Activated naive CD4-positive, alpha-beta T cell treated with anti-CD3 and anti-CD28 coated beads, Interleukin-2, amount 10 ng/mL, durations not matched to agents 7 days and 5 days (primary cell): ENCODE measurements around the gene TNK2.
"Not testable (repeated sequence)": the region's sequence is repeated elsewhere in the genome, so short reads cannot be mapped to it uniquely, and the experiment has no call there.

Source experiments
- CTCF ChIA-PET: fragments of 350-600 bp; sonication (Branson Sonifier 250); formaldehyde crosslinking; loops from one replicate; lab custom pipeline; 2021; ENCODE audit warnings: antibody characterized with exemption; lab: Charles Lee
- DNase-seq: peaks from one replicate; pipeline ENCODE4 v3.0.0-alpha.2; 2020
- H3K27ac Mint-ChIP-seq: one replicate; pipeline ENCODE4 v1.8.0; 2021; ENCODE audit warnings: mild to moderate bottlenecking, moderate library complexity, mixed read lengths
- H3K27me3 Mint-ChIP-seq: one replicate; pipeline ENCODE4 v1.8.0; 2021; ENCODE audit warnings: mild to moderate bottlenecking, mixed read lengths
- H3K36me3 Mint-ChIP-seq: one replicate; pipeline ENCODE4 v1.8.0; 2021; ENCODE audit warnings: mixed read lengths
- H3K4me1 Mint-ChIP-seq: one replicate; pipeline ENCODE4 v1.8.0; 2021; ENCODE audit warnings: mixed read lengths
- H3K4me3 Mint-ChIP-seq: one replicate; pipeline ENCODE4 v1.8.0; 2021; ENCODE audit warnings: mild to moderate bottlenecking, moderate library complexity, mixed read lengths
- H3K9me3 Mint-ChIP-seq: one replicate; pipeline ENCODE4 v1.8.0; 2021; ENCODE audit warnings: mixed read lengths

Gene TNK2

GRCh38 chr3:195907934-195908693, at the start of gene TNK2:
TSS of gene TNK2 (minus strand) at chr3:195908551. CDS start at chr3:195888588, 19,963 bp downstream.
- peak within 1 kb of the TSS; percentile 80 for H3K4me3 Mint-ChIP-seq
- peaks cover 52% of the 10 kb centered on the region for H3K4me1 Mint-ChIP-seq
- H3K27me3 Mint-ChIP-seq: peaks cover 8% of the 10 kb centered on the region
- H3K36me3 Mint-ChIP-seq: peaks cover 26% of the 10 kb centered on the region
- peak within 1 kb of the TSS; percentile 100 for H3K27ac Mint-ChIP-seq
- CTCF ChIA-PET: interaction anchor here (1.0 to 5.9 kb wide), 6 partner anchors 10 to 637 kb away, joined by 3 to 72 read pairs (median 5); partner anchors contain the start of gene XXYLT1
- H3K9me3 Mint-ChIP-seq: no peaks in the 10 kb centered on the region
- DNase-seq: peak; percentile 66

DNA sequence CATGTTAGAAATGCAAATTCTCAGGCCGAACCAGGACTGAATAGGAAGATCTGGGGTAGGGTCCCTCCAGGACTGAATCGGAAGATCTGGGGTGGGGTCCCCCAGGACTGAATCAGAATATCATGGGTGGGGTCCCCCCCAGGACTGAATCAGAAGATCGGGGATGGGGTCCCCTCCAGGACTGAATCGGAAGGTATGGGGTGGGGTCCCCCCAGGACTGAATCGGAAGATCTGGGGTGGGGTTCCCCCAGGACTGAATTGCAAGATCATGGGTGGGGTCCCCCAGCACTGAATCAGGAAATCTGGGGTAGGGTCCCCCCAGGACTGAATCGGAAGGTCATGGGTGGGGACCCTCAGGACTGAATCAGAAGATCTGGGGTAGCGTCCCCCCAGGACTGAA, 48.2 kb upstream of the TNK2 start:
- H3K27me3 Mint-ChIP-seq: no peaks in the 10 kb centered on the region
- no peak overlapping the region for H3K4me3 Mint-ChIP-seq
- DNase-seq: no peak
- no peak overlapping the region for H3K27ac Mint-ChIP-seq
- CTCF ChIA-PET: no interaction called here
- H3K9me3 Mint-ChIP-seq: peaks cover 3% of the 10 kb centered on the region
- H3K4me1 Mint-ChIP-seq: peaks cover 30% of the 10 kb centered on the region
- peaks cover 22% of the 10 kb centered on the region for H3K36me3 Mint-ChIP-seq

DNA sequence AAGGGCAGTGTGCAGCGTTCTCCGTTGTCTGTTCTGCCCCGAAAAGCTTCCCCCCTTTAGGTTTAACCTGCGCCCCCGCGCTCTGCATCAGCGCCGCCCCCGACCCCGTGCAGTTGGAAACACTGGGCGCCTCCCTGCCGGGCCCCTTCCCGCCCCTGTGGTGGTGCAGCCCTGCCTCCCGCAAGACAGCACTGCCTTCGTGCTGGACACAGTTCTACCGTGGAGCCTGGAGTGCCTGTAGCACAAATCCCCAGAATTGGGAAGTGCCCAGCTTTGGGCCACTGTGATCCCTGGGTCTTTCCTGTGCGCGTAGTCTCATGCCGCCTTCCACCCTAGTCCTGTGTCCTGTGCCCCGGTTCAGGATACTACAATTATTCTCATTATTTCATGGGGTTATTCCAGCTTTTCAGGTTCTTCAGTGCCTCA, 47.1 kb upstream of the TNK2 start:
- H3K27me3 Mint-ChIP-seq, CTCF ChIA-PET, H3K9me3 Mint-ChIP-seq, DNase-seq: not testable (repeated sequence)
- peak overlapping the region; percentile 52 for H3K4me3 Mint-ChIP-seq
- H3K36me3 Mint-ChIP-seq: peaks cover 11% of the 10 kb centered on the region
- H3K27ac Mint-ChIP-seq: peak overlapping the region; percentile 73
- peaks cover 38% of the 10 kb centered on the region for H3K4me1 Mint-ChIP-seq

- not testable (repeated sequence) for DNase-seq
- peaks cover 11% of the 10 kb centered on the region for H3K36me3 Mint-ChIP-seq
- H3K4me1 Mint-ChIP-seq: peaks cover 44% of the 10 kb centered on the region
Measured at GRCh38 chr3:195954752-195955119, 46.4 kb upstream of the TNK2 start.

DNA sequence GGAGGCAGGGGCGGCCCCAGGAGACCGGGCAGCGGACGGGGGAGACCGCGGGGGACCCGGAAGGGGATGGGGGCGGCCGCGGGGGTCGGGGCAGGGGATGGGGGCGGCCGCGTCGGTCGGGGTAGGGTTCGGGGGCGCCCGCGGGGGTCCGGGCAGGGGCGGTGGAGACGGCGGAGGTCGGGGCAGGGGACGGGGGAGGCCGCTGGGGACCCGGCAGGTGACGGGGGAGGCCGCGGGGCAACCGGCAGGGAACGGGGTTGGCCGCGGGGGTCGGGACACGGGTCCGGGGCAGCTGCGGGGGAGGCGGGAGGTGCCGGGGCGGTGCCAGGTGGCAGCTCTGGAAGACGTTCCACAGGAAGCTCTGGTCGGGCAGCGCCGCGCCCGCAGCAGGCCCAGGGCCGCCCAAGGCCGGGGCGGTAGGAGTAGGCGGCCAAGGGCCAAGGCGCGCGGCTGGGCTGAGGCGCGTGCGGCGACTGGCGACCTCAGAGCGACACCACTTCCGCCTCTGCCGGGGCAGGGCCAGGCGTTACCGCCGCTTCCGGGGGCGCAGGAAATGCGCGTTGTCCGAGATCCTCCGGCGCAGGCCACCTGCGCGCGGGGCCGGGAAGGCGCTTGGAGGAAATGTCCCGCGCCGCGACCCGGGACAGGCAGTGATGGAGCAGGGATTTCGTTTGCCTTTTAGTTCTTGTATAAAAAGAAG, 45.9 kb upstream of the TNK2 start:
- peak overlapping the region; percentile 75 for H3K4me3 Mint-ChIP-seq
- peak overlapping the region; percentile 84 for H3K27ac Mint-ChIP-seq
- peaks cover 41% of the 10 kb centered on the region for H3K4me1 Mint-ChIP-seq
- H3K36me3 Mint-ChIP-seq, CTCF ChIA-PET, H3K9me3 Mint-ChIP-seq, H3K27me3 Mint-ChIP-seq: not testable (repeated sequence)
- DNase-seq: peak; percentile 87

More at GRCh38 chr3:195954752-195955119, 46.4 kb upstream of the TNK2 start:
- H3K27me3 Mint-ChIP-seq, H3K9me3 Mint-ChIP-seq, CTCF ChIA-PET: not testable (repeated sequence)
- H3K4me3 Mint-ChIP-seq: peak overlapping the region; percentile 75
- H3K27ac Mint-ChIP-seq: peak overlapping the region; percentile 84

- H3K9me3 Mint-ChIP-seq, DNase-seq, H3K27ac Mint-ChIP-seq, H3K27me3 Mint-ChIP-seq, CTCF ChIA-PET, H3K36me3 Mint-ChIP-seq: not testable (repeated sequence)
- peaks cover 31% of the 10 kb centered on the region for H3K4me1 Mint-ChIP-seq
- peak overlapping the region; percentile 55 for H3K4me3 Mint-ChIP-seq
Measured at GRCh38 chr3:195952590-195952989, 44.2 kb upstream of the TNK2 start.

DNA sequence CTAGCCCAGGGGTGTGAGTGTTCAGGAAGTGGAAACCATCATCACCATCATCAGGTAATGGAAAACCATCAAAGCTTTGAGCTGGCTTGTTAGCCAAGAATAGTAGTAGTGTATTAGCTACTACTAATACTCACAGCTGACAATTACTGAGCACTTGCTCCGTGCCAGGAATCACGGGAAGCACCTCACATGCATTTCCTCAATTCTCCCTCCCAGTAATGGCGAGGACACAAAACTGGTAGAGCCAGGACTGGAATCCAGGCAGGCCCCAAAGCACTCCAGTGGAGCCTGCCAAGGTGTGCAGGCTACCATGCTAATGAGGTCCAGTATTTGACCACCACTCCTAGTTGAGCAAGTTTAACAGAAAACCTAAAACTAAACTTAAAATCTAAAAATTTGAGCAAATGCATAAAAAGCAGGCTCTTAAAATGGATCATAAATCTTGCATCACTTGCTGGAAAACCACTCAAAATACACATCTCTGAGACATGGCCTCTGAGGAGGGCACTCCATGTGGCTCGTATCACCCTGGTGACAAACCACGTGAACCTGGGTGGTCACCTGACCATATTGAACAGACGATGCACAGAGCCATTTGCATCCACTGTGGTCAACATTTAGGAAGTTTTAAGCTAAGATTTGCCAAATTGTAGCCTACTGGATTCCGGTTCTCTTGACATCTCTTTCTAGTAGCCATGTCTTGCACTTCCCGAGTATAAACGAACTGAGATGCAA, 43.3 kb upstream of the TNK2 start:
- H3K27ac Mint-ChIP-seq, DNase-seq, H3K9me3 Mint-ChIP-seq, H3K4me3 Mint-ChIP-seq, H3K36me3 Mint-ChIP-seq, H3K27me3 Mint-ChIP-seq, CTCF ChIA-PET: not testable (repeated sequence)
- H3K4me1 Mint-ChIP-seq: peaks cover 31% of the 10 kb centered on the region

DNA sequence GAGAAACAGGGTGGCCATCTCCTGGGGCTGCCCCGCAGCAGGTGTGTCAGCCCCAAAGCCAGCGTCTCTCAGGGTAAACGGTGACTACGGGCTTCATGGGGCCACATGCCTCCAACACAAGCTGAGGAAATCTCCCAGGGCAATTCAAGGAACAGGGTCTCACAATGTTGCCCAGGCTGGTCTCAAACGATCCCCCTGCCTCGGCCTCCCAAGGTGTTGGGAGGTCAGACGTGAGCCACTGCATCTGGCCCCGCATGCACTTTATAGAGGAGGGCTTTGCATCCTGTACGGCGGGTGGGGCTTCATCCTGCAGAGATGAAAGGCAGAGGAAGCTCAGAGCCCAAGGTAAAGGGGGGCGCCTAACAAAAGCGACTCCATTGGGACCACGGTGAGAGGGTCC, 42.4 kb upstream of the TNK2 start:
- DNase-seq, H3K36me3 Mint-ChIP-seq, CTCF ChIA-PET, H3K4me3 Mint-ChIP-seq, H3K27ac Mint-ChIP-seq, H3K9me3 Mint-ChIP-seq, H3K27me3 Mint-ChIP-seq: not testable (repeated sequence)
- H3K4me1 Mint-ChIP-seq: peaks cover 29% of the 10 kb centered on the region

DNA sequence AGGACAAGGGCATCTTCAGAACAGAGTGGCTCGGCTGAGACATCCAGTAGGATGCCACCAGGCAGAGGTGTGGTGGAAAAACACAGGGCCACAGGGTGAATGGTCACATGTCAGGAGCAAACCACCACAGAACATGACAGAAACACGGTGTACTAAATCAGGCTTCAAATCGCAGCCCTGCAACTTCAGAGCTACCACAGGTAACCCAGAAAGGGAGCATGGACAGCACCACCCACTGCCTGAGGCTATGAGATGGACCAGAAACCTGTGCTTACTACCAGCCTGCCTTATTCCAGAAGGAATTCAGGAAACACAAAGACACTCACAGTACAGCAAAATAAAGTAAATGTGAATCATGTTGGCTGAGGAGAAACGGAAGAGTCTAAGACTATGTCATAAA, 41.8 kb upstream of the TNK2 start:
- H3K9me3 Mint-ChIP-seq, H3K36me3 Mint-ChIP-seq, H3K27me3 Mint-ChIP-seq, H3K4me3 Mint-ChIP-seq, H3K27ac Mint-ChIP-seq, CTCF ChIA-PET, DNase-seq: not testable (repeated sequence)
- peaks cover 26% of the 10 kb centered on the region for H3K4me1 Mint-ChIP-seq

GRCh38 chr3:195946910-195947699, 38.8 kb upstream of the TNK2 start:
- DNase-seq, CTCF ChIA-PET, H3K27ac Mint-ChIP-seq, H3K9me3 Mint-ChIP-seq, H3K4me3 Mint-ChIP-seq, H3K27me3 Mint-ChIP-seq: not testable (repeated sequence)
- peaks cover 19% of the 10 kb centered on the region for H3K4me1 Mint-ChIP-seq
- peaks cover 11% of the 10 kb centered on the region for H3K36me3 Mint-ChIP-seq

- CTCF ChIA-PET: interaction anchor here (0.9 to 1.2 kb wide), 4 partner anchors 59 to 91 kb away, joined by 3 to 4 read pairs (median 4); no protein-coding TSS in a partner anchor
Measured at GRCh38 chr3:195941265-195941815, 33.0 kb upstream of the TNK2 start.

DNA sequence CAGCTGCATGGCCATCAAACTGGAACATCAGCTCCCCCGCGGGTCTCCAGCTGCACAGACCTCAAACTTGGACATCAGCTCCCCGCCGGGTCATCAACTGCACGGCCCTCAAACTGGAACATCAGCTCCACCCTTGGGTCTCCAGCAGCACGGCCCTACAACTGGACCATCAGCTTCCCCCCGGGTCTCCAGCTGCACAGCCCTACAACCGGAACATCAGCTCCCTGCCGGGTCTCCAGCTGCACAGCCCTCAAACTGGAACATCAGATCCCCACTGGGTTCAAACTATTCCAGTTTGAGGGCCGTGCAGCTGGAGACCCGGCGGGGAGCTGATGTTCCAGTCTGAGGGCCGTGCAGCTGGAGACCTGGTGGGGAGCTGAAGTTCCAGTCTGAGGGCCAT, 32.5 kb upstream of the TNK2 start:
- CTCF ChIA-PET: interaction anchor here (0.9 to 1.2 kb wide), 4 partner anchors 59 to 90 kb away, joined by 3 to 4 read pairs (median 4); no protein-coding TSS in a partner anchor
- not testable (repeated sequence) for H3K27me3 Mint-ChIP-seq, H3K4me1 Mint-ChIP-seq, DNase-seq, H3K4me3 Mint-ChIP-seq, H3K27ac Mint-ChIP-seq, H3K9me3 Mint-ChIP-seq
- peaks cover 20% of the 10 kb centered on the region for H3K36me3 Mint-ChIP-seq

More at GRCh38 chr3:195941265-195941815, 33.0 kb upstream of the TNK2 start:
- not testable (repeated sequence) for H3K27ac Mint-ChIP-seq, H3K4me1 Mint-ChIP-seq, H3K9me3 Mint-ChIP-seq, H3K27me3 Mint-ChIP-seq, H3K4me3 Mint-ChIP-seq, DNase-seq
- H3K36me3 Mint-ChIP-seq: peaks cover 20% of the 10 kb centered on the region
